SK-N-SH treated with all-trans-retinoic acid at 6 μM for 48 hours (cell line): Measurements from ENCODE around the gene ITPR2.

Experiments
- PATZ1 ChIP-seq: fragments of 250-450 bp; sonication (Bioruptor Pico); IDR thresholded peaks from 2 replicates; pipeline ENCODE4 v1.8.0; 2020; ENCODE audit warnings: mild to moderate bottlenecking, moderate library complexity, borderline replicate concordance
- POU6F1 ChIP-seq: fragments of 250-450 bp; sonication (Bioruptor Pico); IDR thresholded peaks from 2 replicates; pipeline ENCODE4 v1.8.0; 2021; ENCODE audit warnings: low read depth, mild to moderate bottlenecking, moderate library complexity, borderline replicate concordance
- PPARA ChIP-seq: fragments of 250-450 bp; sonication (Bioruptor Pico); IDR thresholded peaks from 2 replicates; pipeline ENCODE4 v1.5.0; 2020; ENCODE audit warnings: mild to moderate bottlenecking, borderline replicate concordance
- RARB ChIP-seq: fragments of 250-450 bp; sonication (Bioruptor Pico); IDR thresholded peaks from 2 replicates; pipeline ENCODE4 v1.8.0; 2021; ENCODE audit warnings: mild to moderate bottlenecking, moderate library complexity
- TOX ChIP-seq: fragments of 250-450 bp; sonication (Bioruptor Pico); IDR thresholded peaks from 2 replicates; pipeline ENCODE4 v1.8.0; 2021; ENCODE audit warnings: mild to moderate bottlenecking, moderate library complexity, borderline replicate concordance
- ZFP30 ChIP-seq: fragments of 450-650 bp; formaldehyde crosslinking; IDR thresholded peaks from 2 replicates; pipeline ENCODE4 v1.5.0; 2022; ENCODE audit warnings: mild to moderate bottlenecking, moderate library complexity

GRCh38 chr12:26567126-26567525 is 265.9 kb downstream of the ITPR2 start:
- no peak for TF ChIP-seq TOX (CRISPR knock-in tag)
- TF ChIP-seq PPARA (CRISPR knock-in tag) = no peak
- TF ChIP-seq ZFP30 (CRISPR knock-in tag) = no peak
- TF ChIP-seq RARB (CRISPR knock-in tag) = no peak
- TF ChIP-seq PATZ1 = no peak
- TF ChIP-seq POU6F1 (CRISPR knock-in tag) = no peak
